Measurements from ENCODE around the gene ORMDL3.

ORMDL3 gene, protein sequence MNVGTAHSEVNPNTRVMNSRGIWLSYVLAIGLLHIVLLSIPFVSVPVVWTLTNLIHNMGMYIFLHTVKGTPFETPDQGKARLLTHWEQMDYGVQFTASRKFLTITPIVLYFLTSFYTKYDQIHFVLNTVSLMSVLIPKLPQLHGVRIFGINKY

DNA sequence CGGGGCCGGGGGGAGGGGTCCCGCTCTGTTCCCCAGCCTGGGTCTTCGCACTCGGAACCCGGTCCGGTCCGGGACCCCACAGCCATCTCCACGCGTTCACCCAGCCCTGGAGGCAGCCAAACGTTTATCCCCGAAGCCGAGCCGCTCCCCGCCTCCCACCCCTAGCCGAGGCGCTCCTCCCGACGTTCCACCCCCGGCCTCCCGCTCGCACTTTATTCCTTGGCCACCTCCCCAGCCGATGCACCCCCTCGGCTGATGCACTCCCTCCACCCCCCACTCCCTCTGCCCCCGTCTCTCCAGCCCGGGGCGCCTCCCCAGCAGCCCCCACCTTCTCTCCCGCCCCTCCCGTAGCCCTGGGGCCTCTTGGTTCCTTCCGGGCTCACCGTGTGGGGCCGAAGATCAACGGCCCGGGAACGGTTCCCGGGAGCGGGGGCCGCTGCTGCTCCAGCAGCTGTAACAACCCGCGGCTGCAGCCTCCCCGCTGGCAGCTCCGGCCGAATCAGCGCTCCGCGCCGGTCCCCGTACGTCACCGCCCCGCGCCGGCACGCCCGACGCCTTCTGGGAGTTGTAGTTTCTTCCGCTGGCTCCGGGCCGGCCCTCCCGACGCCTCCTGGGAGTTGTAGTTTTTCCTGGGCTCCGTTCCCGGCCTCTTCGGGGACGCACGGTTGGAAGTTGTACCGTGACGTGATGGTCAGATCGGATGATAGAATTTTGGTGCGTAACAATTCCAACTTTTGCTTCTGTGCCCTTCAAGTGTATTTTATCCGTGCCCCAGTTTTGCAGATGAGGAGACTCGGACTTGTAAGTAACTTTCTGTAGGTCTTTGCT is at the start of gene ORMDL3, which contains the start of gene LRRC3C:
TSS of gene ORMDL3 (minus strand) at position 501 of the 828 bp plus-strand sequence. CDS start 3,398 bp downstream, outside the sequence.
TSS of gene LRRC3C (plus strand) at position 632 of the 828 bp plus-strand sequence. CDS start 13,792 bp downstream, outside the sequence.
- DNase-seq, result peak; percentile 91

DNA sequence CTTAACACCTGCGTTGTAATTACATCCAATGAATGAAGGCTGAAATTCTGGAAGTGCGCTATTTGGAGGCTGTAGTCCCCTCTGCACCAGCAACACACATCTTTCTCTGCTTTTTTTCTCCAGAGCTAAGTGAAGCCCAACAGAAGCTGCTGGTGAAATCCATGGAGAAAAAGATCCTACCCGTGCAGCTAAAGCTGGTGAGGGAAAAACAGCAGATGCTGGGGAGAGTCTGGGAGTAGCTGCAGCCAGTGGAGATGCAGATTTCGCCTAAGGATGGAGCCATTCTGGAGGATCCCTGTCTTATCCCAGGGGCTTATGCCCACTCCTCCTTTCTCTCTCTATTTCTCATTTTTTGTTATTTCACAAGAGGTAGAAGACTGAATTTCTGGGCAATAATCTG is 48.4 kb upstream of the ORMDL3 start:
- no peak for DNase-seq

DNA sequence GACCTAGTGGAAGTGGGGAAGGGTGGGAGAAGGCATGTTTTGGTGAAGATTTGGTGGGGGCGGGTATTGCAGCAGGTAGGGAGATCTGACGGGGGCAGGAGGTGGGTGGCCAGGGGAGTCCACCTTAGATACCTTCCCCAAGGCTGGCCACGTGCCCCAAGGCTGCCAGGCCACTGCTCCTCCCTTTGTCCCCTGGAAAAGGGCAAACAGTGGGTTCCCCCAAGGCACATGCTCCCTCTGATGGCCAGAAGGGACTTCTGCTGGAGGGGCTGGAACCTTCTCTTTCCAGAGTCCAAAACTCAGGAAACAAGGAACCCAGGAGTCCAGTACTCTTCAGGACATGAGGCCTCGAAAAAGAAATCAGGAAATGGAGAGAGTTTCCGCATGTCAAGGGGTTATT is 47.0 kb upstream of the ORMDL3 start:
- DNase-seq, result no peak

DNA sequence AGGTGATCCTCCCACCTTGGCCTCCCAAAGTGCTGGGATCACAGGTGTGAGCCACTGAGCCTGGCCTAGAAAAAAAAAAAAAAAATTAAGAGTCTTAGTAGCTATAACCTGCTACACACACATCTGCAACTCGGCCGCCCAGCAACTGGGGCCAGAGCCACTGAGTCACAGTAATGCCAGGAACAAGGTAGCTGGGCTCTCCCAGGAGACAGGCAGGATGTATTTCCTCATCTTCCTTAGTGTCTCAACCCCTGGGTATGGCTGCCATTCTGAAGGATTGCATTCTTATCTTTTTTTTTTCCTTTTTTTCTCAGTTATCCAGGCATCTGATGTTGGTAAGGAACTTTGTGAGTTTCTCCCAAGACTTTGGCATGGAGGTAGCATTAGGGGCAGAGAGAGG is 46.1 kb upstream of the ORMDL3 start:
- no peak for DNase-seq

DNA sequence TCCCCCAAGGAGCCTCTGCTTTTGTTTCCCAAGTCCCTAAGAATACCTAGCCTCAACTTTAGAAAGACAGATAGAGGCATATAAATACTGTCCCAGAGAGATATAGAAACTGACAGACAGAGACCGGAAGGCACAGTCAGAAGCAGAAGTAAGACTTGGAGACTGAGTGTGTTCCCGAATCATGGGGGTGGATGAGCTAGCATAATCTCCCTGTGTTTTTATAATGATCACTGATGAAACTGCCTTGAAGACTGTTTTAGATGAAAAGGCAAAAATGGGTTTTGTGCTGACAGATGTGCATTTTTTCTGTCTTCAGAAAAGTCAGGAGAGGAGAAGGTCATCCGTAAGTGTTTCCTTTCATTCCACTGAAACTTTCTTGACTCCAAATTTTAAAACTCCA is 44.9 kb upstream of the ORMDL3 start:
- no peak for DNase-seq

DNA sequence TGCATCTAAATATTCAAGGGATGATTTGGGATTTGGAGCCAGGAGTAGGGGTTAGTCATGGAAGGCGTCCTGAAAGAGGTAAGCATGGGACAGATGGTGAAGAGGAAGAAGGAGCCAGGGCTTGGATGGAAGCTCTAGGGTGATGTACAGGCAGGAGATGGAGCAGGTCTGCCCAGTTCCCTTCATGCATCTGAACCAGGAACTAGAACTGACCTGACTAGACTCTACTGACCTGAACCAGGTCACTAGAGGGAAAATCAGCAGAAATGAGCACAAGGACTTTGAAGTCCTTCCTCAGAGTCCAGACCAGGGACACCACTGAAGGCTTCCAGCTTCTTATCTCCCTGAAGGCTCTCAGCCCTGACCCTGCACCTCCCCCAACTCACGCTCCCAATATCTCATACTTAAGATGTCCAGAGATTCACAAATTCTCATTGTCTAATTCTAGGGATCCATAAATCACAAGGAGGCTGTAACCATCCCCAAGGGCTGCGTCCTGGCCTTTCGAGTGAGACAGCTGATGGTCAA is 43.7 kb upstream of the ORMDL3 start:
- DNase-seq, result no peak

DNA sequence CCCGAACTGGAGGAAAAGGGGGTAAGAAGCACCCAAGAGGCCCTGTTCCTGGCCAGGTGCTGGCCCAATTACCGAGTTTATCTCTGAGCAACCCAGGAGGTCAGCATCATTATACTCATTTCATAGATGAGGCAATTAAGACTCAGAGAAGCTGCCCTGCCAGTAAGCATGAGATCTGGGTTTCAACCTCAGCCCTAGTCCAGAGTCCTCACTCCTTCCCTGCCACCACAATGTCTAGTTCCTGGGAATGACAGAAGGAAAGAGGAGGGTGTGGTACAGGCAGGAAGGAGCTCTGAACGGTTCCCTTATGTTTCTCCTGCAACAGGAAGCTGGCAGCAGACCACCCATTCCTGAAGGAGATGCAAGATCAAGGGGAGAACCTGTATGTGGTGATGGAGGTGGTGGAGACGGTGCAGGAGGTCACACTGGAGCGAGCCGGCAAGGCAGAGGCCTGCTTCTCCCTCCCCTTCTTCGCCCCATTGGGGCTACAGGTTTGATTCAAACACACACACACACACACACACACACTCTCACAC is 42.8 kb upstream of the ORMDL3 start:
- no peak for DNase-seq

DNA sequence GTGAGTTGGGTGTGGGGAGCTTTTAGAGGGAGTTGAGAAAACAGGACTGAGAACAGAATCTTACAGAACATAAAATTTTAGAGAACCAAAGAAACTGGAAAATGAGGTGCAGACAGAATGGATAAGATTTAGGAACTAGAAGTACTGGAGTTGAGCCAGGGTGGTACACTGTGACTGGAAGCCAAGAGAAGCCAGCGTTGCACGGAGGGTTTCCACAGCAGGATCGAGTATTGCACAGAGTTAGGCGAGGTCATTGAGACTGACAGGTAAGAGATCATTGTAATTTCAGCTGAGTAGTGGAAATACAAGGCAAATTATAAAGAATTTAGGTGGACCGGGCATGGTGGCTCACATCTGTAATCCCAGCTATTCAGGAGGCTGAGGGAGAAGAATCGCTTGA is 42.0 kb upstream of the ORMDL3 start:
- DNase-seq, result no peak

DNA sequence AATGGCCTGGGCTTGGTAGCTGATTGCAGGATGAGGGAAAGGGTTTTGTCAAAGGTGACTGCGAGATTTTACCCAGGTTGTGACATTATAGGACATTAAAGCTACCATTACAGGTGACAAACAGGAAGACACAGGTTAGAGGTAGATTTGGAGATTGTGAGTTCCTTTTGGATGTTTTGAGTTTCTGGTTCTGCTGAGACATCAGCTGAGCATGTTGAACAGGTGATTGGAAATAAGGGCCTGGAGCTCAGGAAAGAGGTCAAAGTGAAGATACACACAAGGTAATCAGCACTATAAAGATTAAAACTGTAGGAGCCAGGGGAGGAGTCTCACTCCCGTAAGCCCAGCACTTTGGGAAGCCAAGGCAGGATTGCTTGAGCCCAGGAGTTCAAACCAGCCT is 41.4 kb upstream of the ORMDL3 start:
- DNase-seq, result no peak

DNA sequence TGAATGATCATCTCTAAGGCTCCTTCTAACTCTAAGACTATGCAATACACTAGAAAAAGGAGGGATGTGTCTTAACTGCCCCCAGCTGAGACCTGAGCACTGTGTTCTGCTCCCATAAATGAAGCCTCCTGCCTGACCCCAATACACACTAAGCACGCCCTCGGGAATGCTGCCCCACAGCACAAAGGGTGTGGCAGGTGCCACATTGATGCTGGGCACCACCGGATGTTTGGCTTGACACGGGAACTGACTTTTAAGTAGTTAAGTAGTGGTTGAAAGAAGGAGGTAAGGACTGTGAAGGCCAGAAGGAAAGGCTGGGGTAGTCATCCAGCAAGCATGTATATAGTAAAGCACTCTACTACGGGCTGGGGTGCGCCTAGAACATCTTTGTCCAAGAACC is 39.4 kb upstream of the ORMDL3 start:
- DNase-seq, result no peak

DNA sequence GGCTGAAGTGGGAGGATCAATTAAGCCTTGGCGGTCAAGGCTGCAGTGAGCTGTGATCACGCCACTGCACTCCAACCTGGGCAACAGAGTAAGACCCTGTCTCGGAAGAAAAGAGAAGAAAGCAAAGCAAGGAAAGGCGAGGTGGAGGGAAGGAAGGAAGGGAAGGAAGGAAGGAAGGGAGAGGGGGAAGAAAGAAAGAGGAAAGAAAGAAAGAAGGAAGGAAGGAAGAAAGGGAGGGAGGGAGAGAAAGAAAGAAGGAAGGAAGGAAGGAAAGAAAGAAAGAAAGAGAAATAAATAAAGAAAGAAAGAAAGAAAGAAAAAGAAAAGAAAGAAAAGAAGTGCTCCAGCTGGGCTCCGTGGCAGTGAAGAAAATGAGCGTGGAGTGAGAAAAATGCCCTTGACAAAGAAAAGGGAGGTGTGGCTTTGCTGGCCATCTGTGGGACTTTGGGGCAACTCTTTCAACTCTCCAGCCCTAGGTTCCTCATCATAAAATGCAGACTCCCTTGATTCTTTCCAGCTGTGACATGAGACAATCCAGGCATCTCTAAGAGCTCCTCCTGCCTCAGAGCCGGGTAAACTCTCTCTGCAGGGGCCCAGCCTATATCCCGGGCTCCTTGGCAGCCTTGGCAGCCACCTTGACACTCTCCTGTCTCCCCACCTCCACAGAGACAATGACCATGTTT is 37.8 kb upstream of the ORMDL3 start:
- DNase-seq, result no peak

DNA sequence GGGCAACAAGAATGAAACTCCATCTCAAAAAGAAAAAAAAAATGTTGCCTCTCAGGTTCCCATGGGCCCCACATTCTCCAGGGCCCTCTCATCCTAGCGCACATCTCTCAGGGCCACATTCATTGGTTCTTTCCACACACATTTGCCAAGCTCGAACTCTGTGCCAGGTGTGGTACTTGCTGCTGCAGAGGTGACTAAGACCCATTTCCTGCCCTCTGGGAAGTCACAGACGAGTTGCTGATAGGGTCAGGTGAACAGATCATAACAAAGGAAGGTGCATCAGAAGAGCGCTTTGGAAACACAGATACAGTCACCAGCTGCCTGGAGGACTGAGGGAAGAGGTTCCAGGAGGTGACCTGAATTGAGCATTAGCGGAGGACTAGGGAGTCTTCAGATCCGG is 36.4 kb upstream of the ORMDL3 start:
- DNase-seq, result no peak

DNA sequence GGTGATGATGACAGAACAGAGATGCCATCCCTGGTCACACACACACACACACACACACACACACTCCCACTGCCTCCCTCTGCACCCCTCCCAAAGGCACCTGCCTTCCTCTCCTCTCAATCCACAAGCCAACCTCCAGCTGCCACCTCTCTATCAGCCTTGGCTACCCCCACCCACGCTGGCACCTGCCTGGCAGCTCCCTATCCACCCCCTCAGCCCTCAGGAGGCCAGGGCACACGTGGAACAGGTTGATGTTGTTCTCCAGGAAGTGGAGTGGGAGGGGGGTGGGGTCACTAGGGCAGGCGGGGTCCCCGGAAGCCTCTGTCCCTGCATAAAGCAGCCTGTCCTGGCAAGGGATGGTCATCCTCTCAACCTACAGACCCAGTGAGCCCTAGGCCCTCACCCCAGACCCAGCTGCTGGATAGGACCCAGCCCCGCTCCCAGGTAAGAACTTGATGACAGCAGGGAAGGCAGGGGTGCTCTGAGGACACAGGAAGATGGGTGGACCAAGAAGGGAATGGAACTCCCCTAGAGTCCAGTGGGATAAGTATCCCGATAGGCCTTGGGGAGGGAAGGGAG is 35.3 kb upstream of the ORMDL3 start, which contains the start of gene GSDMA:
TSS of gene GSDMA (plus strand) at position 363 of the 579 bp plus-strand sequence. CDS start 2,684 bp downstream, outside the sequence.
- DNase-seq, result no peak

DNA sequence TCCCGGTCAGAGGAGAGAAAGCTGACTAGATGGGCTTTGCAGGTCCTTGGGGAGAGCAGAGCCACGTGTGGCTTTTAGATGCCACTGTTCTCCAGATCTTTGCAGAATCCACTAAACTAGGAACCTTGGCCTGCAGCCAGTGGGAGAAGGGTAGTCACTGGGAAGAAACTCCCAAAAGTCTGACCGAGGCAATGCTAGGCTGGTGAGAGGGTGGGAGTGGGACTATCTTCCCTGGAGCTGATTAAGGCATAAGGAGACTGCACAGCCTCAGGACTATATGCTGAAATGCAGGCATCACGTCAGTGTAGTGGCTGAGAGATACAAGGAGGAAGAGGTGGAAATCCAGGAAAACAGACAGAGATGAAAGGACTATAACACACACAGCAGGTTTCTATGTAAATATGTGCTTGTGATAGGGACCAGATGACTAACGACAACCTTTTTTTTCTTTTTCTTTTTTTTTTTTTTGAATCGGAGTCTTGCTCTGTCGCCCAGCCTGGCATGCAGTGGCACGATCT is 33.2 kb upstream of the ORMDL3 start:
- DNase-seq, result no peak

DNA sequence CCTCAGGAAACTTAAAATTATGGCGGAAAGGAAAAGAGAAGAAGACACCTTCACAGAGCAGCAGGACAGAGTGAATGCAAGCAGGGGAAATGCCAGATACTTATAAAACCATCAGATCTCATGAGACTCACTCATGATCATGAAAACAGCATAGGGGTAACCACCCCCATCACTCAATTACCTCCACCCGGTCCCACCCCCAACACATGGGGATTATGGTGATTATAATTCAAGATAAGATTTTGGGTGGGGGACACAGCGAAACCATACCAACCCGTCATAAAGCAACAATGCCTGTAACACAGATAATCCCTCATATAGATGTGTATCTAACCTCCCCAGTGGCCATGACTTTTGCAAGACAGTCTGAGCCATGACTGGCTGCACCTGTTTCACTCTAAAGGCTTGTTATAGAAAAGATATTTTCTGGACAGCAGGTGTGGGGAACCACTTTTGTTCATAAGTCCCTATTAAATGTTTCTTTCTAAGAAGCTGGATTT is 28.4 kb upstream of the ORMDL3 start:
- DNase-seq, result no peak

DNA sequence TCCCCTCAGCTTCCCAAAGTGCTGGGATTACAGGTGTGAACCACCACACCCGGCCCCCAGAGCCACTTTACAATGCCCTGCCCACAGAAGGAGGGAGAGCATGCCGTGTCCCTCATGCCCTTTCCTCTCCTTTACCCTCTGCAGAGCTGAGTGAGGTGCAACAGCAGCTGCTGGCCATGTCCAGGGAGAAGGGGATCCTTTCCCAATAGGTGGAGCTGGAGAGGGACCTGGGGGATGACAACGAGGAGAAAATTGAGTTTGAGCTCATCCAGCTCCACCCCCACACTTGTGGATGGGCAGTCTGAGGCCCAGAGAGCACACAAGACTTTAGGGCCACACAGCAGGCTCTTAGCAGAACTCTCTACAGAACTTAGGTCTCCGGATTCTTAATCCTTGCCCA is 27.5 kb upstream of the ORMDL3 start:
- no peak for DNase-seq

DNA sequence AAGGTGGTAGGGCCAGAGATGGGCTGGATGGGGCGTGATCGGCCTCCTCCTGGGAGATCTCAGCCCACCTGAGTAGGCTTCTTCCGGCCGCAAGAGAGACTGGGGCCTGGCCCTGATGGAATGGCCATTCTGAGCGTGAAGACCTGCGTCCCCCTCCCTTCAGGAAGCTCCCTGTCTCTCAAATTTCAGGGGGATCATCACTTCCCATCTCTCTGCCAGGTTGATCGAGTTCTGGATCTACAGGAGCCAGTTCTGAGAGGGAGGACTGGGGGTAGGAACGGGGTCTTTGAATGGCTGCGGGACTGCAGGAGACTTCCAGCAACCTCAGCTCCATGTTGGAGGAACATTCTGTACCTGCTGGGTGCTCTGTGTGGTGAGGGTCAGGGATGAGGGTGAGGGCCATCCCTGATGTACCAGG is 26.1 kb upstream of the ORMDL3 start:
- no peak for DNase-seq

DNA sequence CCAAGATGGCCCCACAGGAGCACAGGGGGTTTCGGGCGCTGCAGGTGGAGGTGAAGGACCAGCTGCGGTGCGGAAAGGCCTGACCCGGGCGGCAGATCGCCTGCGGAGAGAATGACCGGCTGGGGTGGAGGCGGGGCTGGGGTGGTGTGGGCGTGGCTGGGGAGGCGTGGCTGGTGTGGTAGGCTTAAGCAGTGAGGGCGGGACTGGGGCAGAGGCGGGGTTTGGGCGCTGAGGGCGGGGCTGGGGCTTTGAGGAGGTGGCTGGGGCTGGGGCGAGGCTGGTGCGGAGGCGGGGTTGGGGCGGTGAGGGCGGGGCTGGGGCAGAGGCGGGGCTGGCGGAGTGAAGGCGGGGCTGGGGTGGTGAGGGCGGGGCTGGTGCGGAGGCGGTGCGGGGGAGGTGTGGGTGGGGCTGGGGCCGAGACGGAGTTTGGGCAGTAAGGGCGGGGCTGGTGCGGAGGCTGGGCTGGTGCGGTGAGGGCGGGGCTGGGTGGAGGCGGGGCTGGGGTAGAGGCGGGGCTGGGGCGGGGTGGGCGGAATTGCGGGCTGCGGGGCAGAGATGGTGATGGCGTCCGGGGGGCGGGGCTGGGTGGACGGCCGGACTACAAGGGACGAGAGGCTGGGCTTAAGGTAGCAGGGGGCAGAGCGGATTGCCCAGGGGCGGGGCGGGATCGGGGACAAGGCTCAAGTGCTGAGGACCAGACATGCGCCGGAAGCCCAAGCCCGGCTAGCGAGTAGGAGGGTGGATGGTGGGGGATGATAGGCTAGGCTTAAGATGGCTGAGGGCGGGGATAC is 25.5 kb upstream of the ORMDL3 start:
- peak; percentile 95 for DNase-seq

DNA sequence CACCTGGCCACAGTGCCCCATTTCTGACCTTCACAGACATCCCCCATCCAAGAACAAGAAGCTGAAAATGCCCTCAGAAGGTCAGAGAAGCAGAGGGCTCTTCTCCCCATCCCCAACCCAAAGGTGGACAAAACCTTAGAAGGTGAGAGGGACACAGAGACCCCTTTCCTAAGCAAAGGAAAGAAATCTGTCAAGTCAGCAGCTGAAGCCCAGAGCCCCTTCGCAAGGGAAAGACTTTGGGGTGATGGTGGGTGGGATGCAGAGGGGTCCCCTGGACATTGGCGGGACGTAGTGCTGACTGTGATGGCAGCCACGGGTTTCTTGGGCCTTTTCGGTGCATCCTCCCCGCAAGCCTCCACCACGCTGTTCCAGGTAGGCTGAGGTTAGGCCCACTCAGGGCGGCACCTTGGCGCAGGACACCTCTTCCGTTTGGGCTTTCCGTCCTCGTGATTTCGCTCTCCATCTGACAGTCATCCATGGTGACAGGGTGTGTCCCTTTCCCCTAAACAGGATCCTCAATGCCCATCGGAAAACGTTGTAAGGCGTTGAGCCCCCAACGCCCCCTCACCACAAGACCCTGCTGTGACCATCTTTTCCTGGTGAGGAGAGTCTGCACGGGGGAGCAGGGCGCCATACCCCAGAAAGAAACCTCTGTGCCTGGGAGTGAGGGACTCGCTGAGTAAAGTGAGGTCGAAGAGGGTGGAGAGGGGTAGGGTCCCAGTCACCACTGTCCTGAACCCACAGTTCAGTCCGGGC is 24.7 kb upstream of the ORMDL3 start:
- no peak for DNase-seq

DNA sequence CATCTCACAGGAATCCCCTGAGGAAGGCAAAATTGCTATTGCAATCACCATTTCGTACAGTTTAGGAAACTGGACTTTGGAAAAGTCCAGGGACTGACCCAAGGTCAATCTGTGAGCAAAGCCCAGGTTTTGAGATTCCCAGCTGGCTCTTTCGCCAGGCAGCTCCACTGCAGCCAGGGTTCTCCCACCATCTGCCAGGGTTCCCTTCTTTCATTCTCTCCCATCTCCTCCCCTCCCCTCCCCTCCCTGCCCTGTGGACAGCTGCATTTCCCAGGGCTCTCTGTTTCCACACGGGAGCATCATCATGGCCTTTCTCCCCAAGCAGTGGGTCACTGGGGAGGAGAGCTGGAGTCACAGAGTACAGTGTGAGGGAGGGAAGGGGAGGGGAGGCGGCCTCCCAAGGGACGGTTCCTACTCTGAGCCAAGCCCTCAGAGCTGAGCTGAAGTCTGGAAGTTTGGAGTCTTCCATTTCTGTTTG is 23.5 kb upstream of the ORMDL3 start:
- no peak for DNase-seq

DNA sequence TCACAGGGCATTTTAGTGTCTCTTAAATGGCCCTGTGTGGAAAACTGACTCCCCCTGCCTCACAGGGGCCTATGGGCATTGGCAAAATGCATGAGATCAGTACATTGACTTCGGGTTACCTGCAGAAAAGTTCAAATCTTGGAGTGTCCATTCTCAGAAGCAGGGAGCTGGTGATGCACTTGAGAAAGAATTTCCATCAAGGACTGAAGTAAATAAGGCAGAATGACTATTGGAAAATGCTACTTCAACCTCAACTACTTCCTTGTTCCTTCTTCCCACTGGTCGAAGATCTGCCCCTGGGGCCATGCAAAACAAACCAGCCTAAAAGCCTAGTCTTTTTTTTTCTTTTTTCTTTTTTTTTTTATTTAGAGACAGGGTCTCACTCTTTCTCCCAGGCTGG is 21.6 kb upstream of the ORMDL3 start:
- DNase-seq, result no peak
